ENCODE data around the gene TGFB1. TPM values are rescaled to one million over a fixed set of nuclear protein-coding genes. Genes with fewer than 3 reads are reported as not detected.

TGFB1 gene
- total and polyA plus RNA-seq, 9 of the 15 experiments (the other 6 are each of a cell fraction or from before 2014, with no cell fraction given): 0.24 to 159 (median 17.2) TPM

DNA sequence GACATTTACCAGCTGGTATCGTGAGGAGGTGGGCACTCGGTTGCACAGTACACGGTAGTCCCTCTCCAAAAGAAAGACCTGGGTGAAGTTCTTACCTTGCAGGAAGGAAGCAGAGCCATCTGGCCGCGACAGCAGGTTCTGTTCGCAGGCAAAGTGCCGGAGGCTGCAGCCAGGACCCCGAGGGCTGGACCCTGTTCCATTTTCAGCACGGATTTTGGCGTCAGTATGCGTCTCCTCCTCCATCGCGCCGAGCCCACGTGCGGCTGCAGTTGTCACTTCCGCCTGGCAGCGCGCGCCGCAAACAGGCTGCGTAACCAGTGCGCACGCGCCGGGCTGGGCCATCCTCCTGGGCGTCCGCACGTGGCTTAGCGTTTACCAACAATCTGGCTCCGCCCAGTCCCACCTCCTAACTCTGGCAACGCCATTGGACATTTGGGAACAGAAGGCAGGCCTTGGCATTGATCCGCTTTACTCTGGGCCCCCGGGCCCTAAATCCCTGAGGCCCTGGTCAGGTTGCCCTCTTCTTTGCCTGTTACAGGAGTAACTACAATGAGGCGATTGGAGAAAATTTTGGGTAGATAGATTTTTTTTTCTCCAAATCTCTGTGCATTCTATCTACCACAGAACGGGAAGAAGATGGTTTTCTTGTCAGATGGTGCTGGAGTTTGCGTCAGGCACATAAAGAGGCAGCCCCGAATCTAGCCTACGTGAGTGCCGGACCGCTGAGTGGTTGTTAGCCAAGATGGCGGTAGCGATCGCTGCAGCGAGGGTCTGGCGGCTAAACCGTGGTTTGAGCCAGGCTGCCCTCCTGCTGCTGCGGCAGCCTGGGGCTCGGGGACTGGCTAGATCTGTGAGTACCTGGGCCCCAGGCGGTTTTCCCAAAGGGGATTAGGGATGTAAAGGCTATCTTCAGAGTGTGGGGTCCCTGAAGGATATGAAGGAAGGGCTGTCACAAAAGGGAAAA is 43.6 kb upstream of the TGFB1 start, which contains the start of the genes BCKDHA and EXOSC5 (continued):
- TF ChIP-seq, protein P1, sequence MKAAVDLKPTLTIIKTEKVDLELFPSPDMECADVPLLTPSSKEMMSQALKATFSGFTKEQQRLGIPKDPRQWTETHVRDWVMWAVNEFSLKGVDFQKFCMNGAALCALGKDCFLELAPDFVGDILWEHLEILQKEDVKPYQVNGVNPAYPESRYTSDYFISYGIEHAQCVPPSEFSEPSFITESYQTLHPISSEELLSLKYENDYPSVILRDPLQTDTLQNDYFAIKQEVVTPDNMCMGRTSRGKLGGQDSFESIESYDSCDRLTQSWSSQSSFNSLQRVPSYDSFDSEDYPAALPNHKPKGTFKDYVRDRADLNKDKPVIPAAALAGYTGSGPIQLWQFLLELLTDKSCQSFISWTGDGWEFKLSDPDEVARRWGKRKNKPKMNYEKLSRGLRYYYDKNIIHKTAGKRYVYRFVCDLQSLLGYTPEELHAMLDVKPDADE (conservative IDR thresholded peaks at IDR 0.05; ENCODE audit: control insufficient read depth, low read depth, low read length): peak; percentile 87
- TF ChIP-seq ZEB2 (IDR thresholded peaks at IDR 0.05) (no peak), KAT2B (IDR thresholded peaks at IDR 0.05; ENCODE audit: low read depth, low read length) (no peak), RFX7 (CRISPR knock-in tag; IDR thresholded peaks at IDR 0.05) (no peak), CBX8 (IDR thresholded peaks at IDR 0.05; ENCODE audit: borderline replicate concordance, extremely low read depth, low read depth, low read length, poor library complexity, severe bottlenecking) (no peak), FOXP1 (CRISPR knock-in tag; IDR thresholded peaks at IDR 0.05) (peak; percentile 65; the same call in 1 of the 2 replicates), TOE1 (IDR thresholded peaks at IDR 0.05; ENCODE audit: borderline replicate concordance) (peak; percentile 95), TOE1 (CRISPR knock-in tag; IDR thresholded peaks at IDR 0.05; ENCODE audit: borderline replicate concordance, low read depth) (no peak), NRF1 (conservative IDR thresholded peaks at IDR 0.05 in 1 of 2, IDR thresholded peaks at IDR 0.05 in 1 of 2) (peak; percentile 99 to 100), ZNF133 (CRISPR knock-in tag; IDR thresholded peaks at IDR 0.05) (no peak), SLC30A9 (CRISPR knock-in tag; IDR thresholded peaks at IDR 0.05) (no peak), RAD21 (CRISPR knock-in tag; conservative IDR thresholded peaks at IDR 0.05 in 1 of 2, IDR thresholded peaks at IDR 0.05 in 1 of 2) (peak in 1 of 2 experiments; percentile 10; a peak in 1 of 4 replicates), POLR2H (tag; IDR thresholded peaks at IDR 0.05; ENCODE audit: low read depth) (peak; percentile 71; the same call in 1 of the 2 replicates), PURB (CRISPR knock-in tag; IDR thresholded peaks at IDR 0.05; ENCODE audit: low read depth) (no peak), THAP7 (CRISPR knock-in tag; IDR thresholded peaks at IDR 0.05) (no peak)
- TF ChIP-seq, protein P2, sequence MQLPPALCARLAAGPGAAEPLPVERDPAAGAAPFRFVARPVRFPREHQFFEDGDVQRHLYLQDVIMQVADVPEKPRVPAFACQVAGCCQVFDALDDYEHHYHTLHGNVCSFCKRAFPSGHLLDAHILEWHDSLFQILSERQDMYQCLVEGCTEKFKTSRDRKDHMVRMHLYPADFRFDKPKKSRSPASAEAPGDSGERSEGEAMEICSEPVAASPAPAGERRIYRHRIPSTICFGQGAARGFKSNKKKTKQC (CRISPR knock-in tag; IDR thresholded peaks at IDR 0.05): no peak
- TF ChIP-seq, protein P3, sequence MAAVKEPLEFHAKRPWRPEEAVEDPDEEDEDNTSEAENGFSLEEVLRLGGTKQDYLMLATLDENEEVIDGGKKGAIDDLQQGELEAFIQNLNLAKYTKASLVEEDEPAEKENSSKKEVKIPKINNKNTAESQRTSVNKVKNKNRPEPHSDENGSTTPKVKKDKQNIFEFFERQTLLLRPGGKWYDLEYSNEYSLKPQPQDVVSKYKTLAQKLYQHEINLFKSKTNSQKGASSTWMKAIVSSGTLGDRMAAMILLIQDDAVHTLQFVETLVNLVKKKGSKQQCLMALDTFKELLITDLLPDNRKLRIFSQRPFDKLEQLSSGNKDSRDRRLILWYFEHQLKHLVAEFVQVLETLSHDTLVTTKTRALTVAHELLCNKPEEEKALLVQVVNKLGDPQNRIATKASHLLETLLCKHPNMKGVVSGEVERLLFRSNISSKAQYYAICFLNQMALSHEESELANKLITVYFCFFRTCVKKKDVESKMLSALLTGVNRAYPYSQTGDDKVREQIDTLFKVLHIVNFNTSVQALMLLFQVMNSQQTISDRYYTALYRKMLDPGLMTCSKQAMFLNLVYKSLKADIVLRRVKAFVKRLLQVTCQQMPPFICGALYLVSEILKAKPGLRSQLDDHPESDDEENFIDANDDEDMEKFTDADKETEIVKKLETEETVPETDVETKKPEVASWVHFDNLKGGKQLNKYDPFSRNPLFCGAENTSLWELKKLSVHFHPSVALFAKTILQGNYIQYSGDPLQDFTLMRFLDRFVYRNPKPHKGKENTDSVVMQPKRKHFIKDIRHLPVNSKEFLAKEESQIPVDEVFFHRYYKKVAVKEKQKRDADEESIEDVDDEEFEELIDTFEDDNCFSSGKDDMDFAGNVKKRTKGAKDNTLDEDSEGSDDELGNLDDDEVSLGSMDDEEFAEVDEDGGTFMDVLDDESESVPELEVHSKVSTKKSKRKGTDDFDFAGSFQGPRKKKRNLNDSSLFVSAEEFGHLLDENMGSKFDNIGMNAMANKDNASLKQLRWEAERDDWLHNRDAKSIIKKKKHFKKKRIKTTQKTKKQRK (IDR thresholded peaks at IDR 0.05; ENCODE audit: borderline replicate concordance, low read depth, low read length): no peak
- TF ChIP-seq, protein P4, sequence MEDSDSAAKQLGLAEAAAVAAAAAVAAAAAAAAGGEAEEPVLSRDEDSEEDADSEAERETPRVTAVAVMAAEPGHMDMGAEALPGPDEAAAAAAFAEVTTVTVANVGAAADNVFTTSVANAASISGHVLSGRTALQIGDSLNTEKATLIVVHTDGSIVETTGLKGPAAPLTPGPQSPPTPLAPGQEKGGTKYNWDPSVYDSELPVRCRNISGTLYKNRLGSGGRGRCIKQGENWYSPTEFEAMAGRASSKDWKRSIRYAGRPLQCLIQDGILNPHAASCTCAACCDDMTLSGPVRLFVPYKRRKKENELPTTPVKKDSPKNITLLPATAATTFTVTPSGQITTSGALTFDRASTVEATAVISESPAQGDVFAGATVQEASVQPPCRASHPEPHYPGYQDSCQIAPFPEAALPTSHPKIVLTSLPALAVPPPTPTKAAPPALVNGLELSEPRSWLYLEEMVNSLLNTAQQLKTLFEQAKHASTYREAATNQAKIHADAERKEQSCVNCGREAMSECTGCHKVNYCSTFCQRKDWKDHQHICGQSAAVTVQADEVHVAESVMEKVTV (CRISPR knock-in tag; IDR thresholded peaks at IDR 0.05): no peak
